ENCODE results near the gene PAF1. TPM values are rescaled to one million over a fixed set of nuclear protein-coding genes. Genes with fewer than 3 reads are reported as not detected.

Gene PAF1
- total RNA-seq, 2 donors from 2014 or later, result 34.8 to 54.3 TPM

DNA sequence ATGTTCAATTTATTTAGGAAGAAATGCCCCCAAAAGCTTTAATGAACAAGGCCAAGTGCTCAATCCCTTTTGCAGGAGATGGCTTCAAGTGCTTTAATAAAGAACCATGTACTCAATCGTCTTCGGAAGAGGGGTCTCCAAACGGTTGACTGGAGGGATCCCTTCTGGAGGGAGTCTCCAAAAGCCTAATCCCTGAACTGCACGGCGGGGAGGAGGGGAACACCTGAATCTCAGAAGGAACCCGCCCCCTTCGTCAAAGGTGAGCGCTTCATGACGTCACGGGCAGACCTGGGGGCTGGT is 505 bp downstream of the PAF1 start:
- Histone ChIP-seq H3K36me3 (peaks cover 56% of the 10 kb centered on the region), H3K27ac (peak overlapping the region; percentile 95 to 99), H3K27me3 (no peaks in the 10 kb centered on the region), H3K4me1 (peaks cover 0 to 19% of the 10 kb centered on the region in 2 donors), H3K9me3 (no peaks in the 10 kb centered on the region), H3K4me3 (peak overlapping the region; percentile 88 to 98)
- DNase-seq (ENCODE audit: low spot score), result no peak
- TF ChIP-seq, protein P1, sequence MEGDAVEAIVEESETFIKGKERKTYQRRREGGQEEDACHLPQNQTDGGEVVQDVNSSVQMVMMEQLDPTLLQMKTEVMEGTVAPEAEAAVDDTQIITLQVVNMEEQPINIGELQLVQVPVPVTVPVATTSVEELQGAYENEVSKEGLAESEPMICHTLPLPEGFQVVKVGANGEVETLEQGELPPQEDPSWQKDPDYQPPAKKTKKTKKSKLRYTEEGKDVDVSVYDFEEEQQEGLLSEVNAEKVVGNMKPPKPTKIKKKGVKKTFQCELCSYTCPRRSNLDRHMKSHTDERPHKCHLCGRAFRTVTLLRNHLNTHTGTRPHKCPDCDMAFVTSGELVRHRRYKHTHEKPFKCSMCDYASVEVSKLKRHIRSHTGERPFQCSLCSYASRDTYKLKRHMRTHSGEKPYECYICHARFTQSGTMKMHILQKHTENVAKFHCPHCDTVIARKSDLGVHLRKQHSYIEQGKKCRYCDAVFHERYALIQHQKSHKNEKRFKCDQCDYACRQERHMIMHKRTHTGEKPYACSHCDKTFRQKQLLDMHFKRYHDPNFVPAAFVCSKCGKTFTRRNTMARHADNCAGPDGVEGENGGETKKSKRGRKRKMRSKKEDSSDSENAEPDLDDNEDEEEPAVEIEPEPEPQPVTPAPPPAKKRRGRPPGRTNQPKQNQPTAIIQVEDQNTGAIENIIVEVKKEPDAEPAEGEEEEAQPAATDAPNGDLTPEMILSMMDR (IDR thresholded peaks at IDR 0.05), result no peak

- DNase-seq (ENCODE audit: low spot score), result no peak
- Histone ChIP-seq H3K4me1 (peaks cover 0 to 19% of the 10 kb centered on the region in 2 donors), H3K27me3 (no peaks in the 10 kb centered on the region), H3K4me3 (peak overlapping the region; percentile 88 to 98), H3K27ac (peak overlapping the region; percentile 95 to 99), H3K36me3 (peaks cover 61% of the 10 kb centered on the region), H3K9me3 (no peaks in the 10 kb centered on the region)
- TF ChIP-seq, protein P1 (IDR thresholded peaks at IDR 0.05), result no peak
These were observed 1.1 kb downstream of the PAF1 start for GRCh38 chr19:39389631-39390414.

DNA sequence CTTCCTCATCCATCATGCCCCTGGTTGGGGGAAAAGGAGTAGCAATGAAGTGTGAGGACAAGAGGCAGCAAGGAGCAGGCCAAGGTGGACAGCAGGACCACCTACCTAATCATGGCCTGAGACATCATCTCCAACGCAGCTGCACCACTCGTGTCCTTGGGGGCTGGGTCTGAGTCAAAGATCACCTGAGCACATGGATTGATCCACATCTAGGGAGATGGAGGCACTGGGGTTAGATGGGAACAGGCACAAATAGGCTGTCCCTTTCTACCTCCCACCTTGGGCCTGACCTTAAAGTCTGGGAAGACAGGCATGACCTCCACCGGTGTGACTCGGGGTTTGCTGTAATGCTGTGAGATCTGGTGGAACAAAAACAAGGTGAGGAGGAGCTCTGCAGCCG is 2.2 kb downstream of the PAF1 start:
- H3K4me1 ChIP-seq, result peaks cover 0 to 19% of the 10 kb centered on the region in 2 donors
- peaks cover 61% of the 10 kb centered on the region for H3K36me3 ChIP-seq
- no peak overlapping the region for H3K4me3 ChIP-seq
- no peaks in the 10 kb centered on the region for H3K9me3 ChIP-seq
- H3K27me3 ChIP-seq, result no peaks in the 10 kb centered on the region
- no peak overlapping the region for H3K27ac ChIP-seq
- no peak for DNase-seq (ENCODE audit: low spot score)
- TF ChIP-seq, protein P1 (IDR thresholded peaks at IDR 0.05), result no peak

GRCh38 chr19:39386557-39386956 is 4.3 kb downstream of the PAF1 start:
- Histone ChIP-seq H3K4me3 (no peak overlapping the region), H3K27ac (no peak overlapping the region), H3K36me3 (peaks cover 72% of the 10 kb centered on the region), H3K4me1 (peaks cover 0 to 11% of the 10 kb centered on the region in 2 donors), H3K9me3 (no peaks in the 10 kb centered on the region), H3K27me3 (no peaks in the 10 kb centered on the region)
- DNase-seq (ENCODE audit: low spot score), result no peak
- TF ChIP-seq, protein P1 (IDR thresholded peaks at IDR 0.05), result no peak

GRCh38 chr19:39385629-39386411 is 5.1 kb downstream of the PAF1 start:
- no peak overlapping the region for H3K4me3 ChIP-seq
- H3K27me3 ChIP-seq, result no peaks in the 10 kb centered on the region
- no peak overlapping the region for H3K27ac ChIP-seq
- DNase-seq (ENCODE audit: low spot score), result no peak
- H3K4me1 ChIP-seq, result peaks cover 0 to 9% of the 10 kb centered on the region in 2 donors
- peaks cover 79% of the 10 kb centered on the region for H3K36me3 ChIP-seq
- H3K9me3 ChIP-seq, result no peaks in the 10 kb centered on the region
- TF ChIP-seq, protein P1 (IDR thresholded peaks at IDR 0.05), result no peak

All from right atrium auricular region (tissue), 2 donors.